ENCODE measurements around the gene SYNE1. TPM values are rescaled to one million over a fixed set of nuclear protein-coding genes. Genes with fewer than 3 reads are reported as not detected.

The SYNE1 gene
- total RNA-seq, 1 donor from 2014 or later, result 6.0 TPM

GRCh38 chr6:152503546-152503945 is 133.6 kb downstream of the SYNE1 start:
- H3K27ac Mint-ChIP-seq, result no peak overlapping the region
- no peak for DNase-seq (ENCODE audit: low spot score)
- H3K36me3 ChIP-seq, result no peaks in the 10 kb centered on the region
- H3K9me3 ChIP-seq (ENCODE audit: low read depth), result no peaks in the 10 kb centered on the region
- no peak overlapping the region for H3K4me3 Mint-ChIP-seq
- no peaks in the 10 kb centered on the region for H3K27me3 ChIP-seq
- TF ChIP-seq EZH2phosphoT487 (IDR thresholded peaks at IDR 0.05), result no peak
- TF ChIP-seq EZH2 (IDR thresholded peaks at IDR 0.05), result no peak
- no peak for TF ChIP-seq CTCF (IDR thresholded peaks at IDR 0.05)
- H3K9ac ChIP-seq, result no peak overlapping the region
- no peak overlapping the region for H3K4me2 ChIP-seq
- H3K79me2 ChIP-seq (ENCODE audit: low read depth), result no peaks in the 10 kb centered on the region
- H3K4me1 Mint-ChIP-seq, result no peaks in the 10 kb centered on the region
- no peak overlapping the region for H3K27ac ChIP-seq
- H4K20me1 ChIP-seq (ENCODE audit: low read depth), result no peaks in the 10 kb centered on the region
- no peak overlapping the region for H3K4me3 ChIP-seq
- no peaks in the 10 kb centered on the region for H3K36me3 Mint-ChIP-seq
- H3K4me1 ChIP-seq, result no peaks in the 10 kb centered on the region
- H3K9me3 Mint-ChIP-seq, result no peaks in the 10 kb centered on the region
- no peak overlapping the region for H2AFZ ChIP-seq (replicated peaks)
- H3K27me3 Mint-ChIP-seq (ENCODE audit: insufficient read depth, low read depth), result no peaks in the 10 kb centered on the region
- H3F3A ChIP-seq (ENCODE audit: low read depth), result no peaks in the 10 kb centered on the region

- Histone ChIP-seq H3K4me1 (no peaks in the 10 kb centered on the region), H3K79me2 (ENCODE audit: low read depth) (no peaks in the 10 kb centered on the region), H3K27ac (no peak overlapping the region), H3K9me3 (ENCODE audit: low read depth) (no peaks in the 10 kb centered on the region), H3K4me3 (no peak overlapping the region), H4K20me1 (ENCODE audit: low read depth) (no peaks in the 10 kb centered on the region), H2AFZ (replicated peaks) (no peak overlapping the region), H3K9ac (no peak overlapping the region), H3K4me2 (no peak overlapping the region), H3K27me3 (no peaks in the 10 kb centered on the region), H3F3A (ENCODE audit: low read depth) (no peaks in the 10 kb centered on the region), H3K36me3 (no peaks in the 10 kb centered on the region)
- Mint-ChIP-seq H3K4me3 (no peak overlapping the region), H3K4me1 (no peaks in the 10 kb centered on the region), H3K27me3 (ENCODE audit: insufficient read depth, low read depth) (no peaks in the 10 kb centered on the region), H3K27ac (no peak overlapping the region), H3K36me3 (no peaks in the 10 kb centered on the region), H3K9me3 (no peaks in the 10 kb centered on the region)
- TF ChIP-seq EZH2phosphoT487 (IDR thresholded peaks at IDR 0.05) (no peak), CTCF (IDR thresholded peaks at IDR 0.05) (no peak), EZH2 (IDR thresholded peaks at IDR 0.05) (no peak)
- no peak for DNase-seq (ENCODE audit: low spot score)
These were observed 134.6 kb downstream of the SYNE1 start for GRCh38 chr6:152502421-152503188.

GRCh38 chr6:152499931-152500330 is 137.2 kb downstream of the SYNE1 start:
- Histone ChIP-seq H3K9me3 (ENCODE audit: low read depth) (no peaks in the 10 kb centered on the region), H3K27me3 (no peaks in the 10 kb centered on the region), H3K4me3 (no peak overlapping the region), H2AFZ (replicated peaks) (no peak overlapping the region), H3K4me1 (no peaks in the 10 kb centered on the region), H3K27ac (no peak overlapping the region), H3K4me2 (no peak overlapping the region), H3K9ac (no peak overlapping the region), H4K20me1 (ENCODE audit: low read depth) (no peaks in the 10 kb centered on the region), H3K36me3 (no peaks in the 10 kb centered on the region), H3F3A (ENCODE audit: low read depth) (no peaks in the 10 kb centered on the region), H3K79me2 (ENCODE audit: low read depth) (no peaks in the 10 kb centered on the region)
- Mint-ChIP-seq H3K27me3 (ENCODE audit: insufficient read depth, low read depth) (no peaks in the 10 kb centered on the region), H3K9me3 (no peaks in the 10 kb centered on the region), H3K4me3 (no peak overlapping the region), H3K27ac (no peak overlapping the region), H3K4me1 (no peaks in the 10 kb centered on the region), H3K36me3 (no peaks in the 10 kb centered on the region)
- no peak for DNase-seq (ENCODE audit: low spot score)
- TF ChIP-seq EZH2phosphoT487 (IDR thresholded peaks at IDR 0.05), result no peak
- no peak for TF ChIP-seq CTCF (IDR thresholded peaks at IDR 0.05)
- TF ChIP-seq EZH2 (IDR thresholded peaks at IDR 0.05), result no peak

Data from neural progenitor cell (in vitro differentiated cells).